HL-60 (cell line): ENCODE data around the gene TSPOAP1.

Experiments used
- DNase-seq, 2 experiments: peaks; one replicate each; pipeline ENCODE4 v3.0.0-alpha.2; 2010 to 2020; ENCODE audit warnings: low read depth in 1 of 2, low spot score in 1 of 2
- H3K27ac ChIP-seq: fragments of 250-450 bp; sonication (Bioruptor Pico); replicated peaks from 2 replicates; pipeline ENCODE4 v1.5.1; 2020; ENCODE audit warnings: mild to moderate bottlenecking, moderate library complexity
- H3K27me3 ChIP-seq: fragments of 250-450 bp; sonication (Bioruptor Pico); 2 replicates; pipeline ENCODE4 v1.5.1; 2021; ENCODE audit warnings: mild to moderate bottlenecking, moderate library complexity; ENCODE audit not compliant: insufficient read depth, poor library complexity, severe bottlenecking
- H3K4me3 ChIP-seq: replicated peaks from 2 replicates; pipeline ENCODE4 v1.5.1; 2011; ENCODE audit warnings: mild to moderate bottlenecking, control low read depth, low read length; ENCODE audit not compliant: insufficient read depth
- CTCF ChIP-seq: IDR thresholded peaks from one replicate; pipeline ENCODE4 v1.5.1; 2011; ENCODE audit warnings: low read length, control low read depth, inconsistent platforms; ENCODE audit not compliant: insufficient read depth
- GABPA ChIP-seq: IDR thresholded peaks from 2 replicates; pipeline ENCODE4 v1.6.1; 2012; ENCODE audit warnings: low read depth
- POLR2AphosphoS5 ChIP-seq: IDR thresholded peaks from 2 replicates; pipeline ENCODE4 v1.6.1; 2012; ENCODE audit warnings: low read depth
- REST ChIP-seq: IDR thresholded peaks from 2 replicates; pipeline ENCODE4 v1.6.1; 2012; ENCODE audit warnings: low read depth; ENCODE audit not compliant: insufficient replicate concordance
- SPI1 ChIP-seq: IDR thresholded peaks from 2 replicates; pipeline ENCODE4 v1.6.1; 2012; ENCODE audit warnings: low read depth, mild to moderate bottlenecking, borderline replicate concordance

TSPOAP1 gene

DNA sequence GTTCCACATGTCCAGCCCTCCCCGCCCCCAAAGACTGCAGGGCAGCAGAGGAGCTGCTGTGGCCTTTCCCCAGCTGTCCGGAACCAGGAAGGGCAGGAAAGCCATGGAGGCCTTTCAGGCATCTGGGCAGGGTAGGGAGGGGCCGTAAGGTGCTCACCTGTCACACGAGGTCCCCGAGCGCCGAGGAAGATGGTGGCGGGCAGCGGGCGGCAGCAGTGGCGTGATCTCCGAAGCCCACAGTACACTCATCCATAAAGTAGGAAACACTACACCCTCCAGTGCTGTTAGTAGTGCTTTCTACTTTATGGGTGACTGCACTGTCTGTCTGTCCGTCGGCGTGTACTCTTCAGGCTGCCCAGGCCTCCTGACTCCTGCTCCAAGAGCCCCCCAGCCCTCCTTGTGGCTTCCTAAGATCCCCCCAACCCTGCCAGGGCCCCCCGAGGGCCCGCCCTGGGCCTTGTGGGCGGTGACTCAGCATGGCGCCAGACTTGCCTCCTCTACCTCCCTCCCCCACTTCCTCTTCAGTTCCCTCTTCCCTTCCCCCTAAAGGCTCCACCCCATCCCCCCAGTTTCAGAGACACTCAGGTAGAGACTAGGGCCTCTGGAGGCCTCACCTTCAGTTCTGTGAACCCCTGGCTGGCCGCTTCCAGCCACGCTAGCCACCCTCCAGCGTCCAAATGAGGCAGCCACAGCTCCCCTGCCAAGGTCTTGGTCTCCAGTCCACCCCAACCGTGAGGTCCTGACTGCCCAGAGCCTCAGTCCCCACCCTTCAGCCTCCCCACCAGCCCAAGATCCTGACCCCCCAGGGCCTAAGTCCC is 2.6 kb upstream of the TSPOAP1 start:
- Histone ChIP-seq H3K27ac (peak overlapping the region; percentile 100), H3K4me3 (peak overlapping the region; percentile 72), H3K27me3 (no peaks in the 10 kb centered on the region)
- TF ChIP-seq POLR2AphosphoS5, result peak; percentile 73
- TF ChIP-seq GABPA, result no peak
- TF ChIP-seq REST, result peak; percentile 21
- TF ChIP-seq SPI1, result peak; percentile 86
- peak; percentile 85 to 99 for DNase-seq

GRCh38 chr17:58330538-58330996 is 2.0 kb upstream of the TSPOAP1 start:
- Histone ChIP-seq H3K4me3 (peak overlapping the region; percentile 72), H3K27me3 (no peaks in the 10 kb centered on the region), H3K27ac (peak overlapping the region; percentile 100)
- TF ChIP-seq CTCF, result no peak
- peak; percentile 88 for TF ChIP-seq POLR2AphosphoS5
- peak in 1 of 2 experiments; percentile 70 for DNase-seq

DNA sequence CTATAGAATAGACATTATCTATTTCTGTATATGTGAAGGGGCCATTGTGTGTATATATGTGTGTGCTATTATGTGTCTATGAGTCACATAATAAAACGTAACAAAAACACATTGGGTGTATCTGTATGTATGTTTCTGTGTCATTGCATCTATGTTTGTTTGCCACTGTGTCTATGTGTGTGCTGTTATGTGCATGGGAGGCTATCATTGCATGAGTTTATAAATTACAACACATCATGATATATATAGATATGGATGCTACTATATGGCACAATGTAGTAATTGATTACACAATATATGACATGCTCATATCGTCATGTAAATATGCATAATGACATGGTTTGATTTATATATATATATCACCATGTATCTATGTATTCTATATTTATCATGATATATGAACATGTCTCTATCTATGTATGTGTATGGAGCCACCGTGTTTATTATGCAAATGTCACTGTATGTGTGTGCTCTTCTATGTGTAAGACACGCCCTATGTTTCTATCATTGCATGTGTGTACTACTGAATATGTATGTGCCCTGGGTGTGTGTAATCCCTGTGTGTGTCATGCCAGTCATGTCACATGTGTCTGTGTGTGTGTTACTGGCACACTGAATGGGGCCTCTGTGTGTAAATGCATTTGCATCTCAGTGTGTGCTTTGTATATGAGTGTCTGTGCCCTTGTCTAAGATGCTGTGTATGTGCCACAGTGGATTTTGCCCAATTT is 1.4 kb upstream of the TSPOAP1 start:
- Histone ChIP-seq H3K27me3 (no peaks in the 10 kb centered on the region), H3K27ac (peak overlapping the region; percentile 100), H3K4me3 (peak overlapping the region; percentile 72)
- no peak for TF ChIP-seq SPI1
- no peak for TF ChIP-seq CTCF
- peak; percentile 97 for TF ChIP-seq POLR2AphosphoS5
- no peak; the same call in 1 of the 2 replicates for TF ChIP-seq GABPA
- DNase-seq, result peak; percentile 81 to 92

DNA sequence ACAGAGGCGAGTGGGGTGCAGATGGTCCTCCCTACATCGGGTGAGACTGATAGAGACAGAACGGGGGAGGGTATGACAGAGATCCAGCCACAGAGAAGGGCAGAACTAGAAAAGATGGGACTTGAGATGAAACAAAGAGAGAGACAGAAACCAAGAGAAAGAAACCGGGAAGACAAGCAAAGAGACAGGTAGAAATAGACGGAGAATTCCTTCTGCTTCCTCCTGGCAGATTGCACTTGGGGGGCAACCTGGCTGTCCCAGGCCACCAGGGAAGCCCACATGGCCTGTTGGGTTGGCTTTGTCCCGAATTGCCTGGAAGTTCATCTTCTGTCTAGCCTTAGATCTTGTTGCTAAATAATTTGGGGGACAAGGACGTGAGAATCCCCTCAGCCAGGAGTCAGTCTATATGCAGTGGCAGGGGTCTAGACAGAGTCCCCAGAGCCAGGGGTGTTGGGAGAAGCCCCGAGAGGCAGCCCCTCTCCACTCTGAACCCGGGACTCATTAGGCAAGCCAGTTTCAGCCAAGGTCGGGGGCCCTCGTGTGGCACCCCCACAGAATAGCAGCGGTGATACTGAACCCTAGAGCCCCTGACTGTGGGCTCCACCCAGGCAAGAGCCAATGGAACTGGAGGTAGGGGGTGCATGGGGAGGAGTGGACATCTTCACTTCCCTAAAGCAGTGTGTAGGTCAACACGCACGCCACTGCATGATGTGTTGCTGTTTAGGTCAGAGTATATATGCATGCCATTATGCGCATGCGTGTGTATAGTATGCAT is 627 bp upstream of the TSPOAP1 start:
- peak; percentile 89 to 98 for DNase-seq
- peak; percentile 100 for TF ChIP-seq POLR2AphosphoS5
- TF ChIP-seq SPI1, result peak; percentile 89
- TF ChIP-seq REST, result peak; percentile 60
- peak; percentile 48 for TF ChIP-seq CTCF
- no peak; the same call in 1 of the 2 replicates for TF ChIP-seq GABPA
- Histone ChIP-seq H3K4me3 (no peak overlapping the region), H3K27me3 (no peaks in the 10 kb centered on the region), H3K27ac (peak overlapping the region; percentile 100)
